ENCODE data around the gene C5orf24. TPM values are rescaled to one million over a fixed set of nuclear protein-coding genes. Genes with fewer than 3 reads are reported as not detected.

The C5orf24 gene
- total RNA-seq, 1 donor from 2014 or later: 38.3 TPM

DNA sequence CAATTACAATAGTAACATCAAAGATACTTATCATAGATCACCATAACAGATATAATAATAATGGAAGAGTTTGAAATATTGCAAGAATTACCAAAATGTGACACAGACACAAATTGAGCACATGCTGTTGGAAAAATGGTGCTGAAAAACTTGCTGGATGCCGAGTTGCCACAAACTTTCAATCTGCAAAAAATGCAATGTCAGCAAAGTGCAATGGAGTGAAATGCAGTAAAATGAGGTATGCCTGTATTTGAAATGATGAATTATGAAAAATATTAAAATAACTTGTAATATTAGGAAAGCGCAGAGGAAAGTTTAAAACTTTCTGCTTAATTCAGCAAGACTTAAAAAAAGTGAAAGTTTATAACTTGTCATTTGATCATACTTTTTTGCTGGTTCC, 47.2 kb downstream of the C5orf24 start:
- Histone ChIP-seq H3K4me1 (no peaks in the 10 kb centered on the region), H3K27ac (no peak overlapping the region), H3K27me3 (no peaks in the 10 kb centered on the region), H3K4me3 (no peak overlapping the region), H3K9me3 (no peaks in the 10 kb centered on the region), H3K36me3 (peaks cover 0 to 38% of the 10 kb centered on the region in 2 donors)
- intact Hi-C loops (cut with DNase I): no loop called here
- TF ChIP-seq POLR2AphosphoS5 (IDR thresholded peaks at IDR 0.05; ENCODE audit: insufficient read depth in 1 of 2, low read depth in 1 of 2): no peak
- no peak for TF ChIP-seq POLR2A (IDR thresholded peaks at IDR 0.05)
- TF ChIP-seq, protein P1, sequence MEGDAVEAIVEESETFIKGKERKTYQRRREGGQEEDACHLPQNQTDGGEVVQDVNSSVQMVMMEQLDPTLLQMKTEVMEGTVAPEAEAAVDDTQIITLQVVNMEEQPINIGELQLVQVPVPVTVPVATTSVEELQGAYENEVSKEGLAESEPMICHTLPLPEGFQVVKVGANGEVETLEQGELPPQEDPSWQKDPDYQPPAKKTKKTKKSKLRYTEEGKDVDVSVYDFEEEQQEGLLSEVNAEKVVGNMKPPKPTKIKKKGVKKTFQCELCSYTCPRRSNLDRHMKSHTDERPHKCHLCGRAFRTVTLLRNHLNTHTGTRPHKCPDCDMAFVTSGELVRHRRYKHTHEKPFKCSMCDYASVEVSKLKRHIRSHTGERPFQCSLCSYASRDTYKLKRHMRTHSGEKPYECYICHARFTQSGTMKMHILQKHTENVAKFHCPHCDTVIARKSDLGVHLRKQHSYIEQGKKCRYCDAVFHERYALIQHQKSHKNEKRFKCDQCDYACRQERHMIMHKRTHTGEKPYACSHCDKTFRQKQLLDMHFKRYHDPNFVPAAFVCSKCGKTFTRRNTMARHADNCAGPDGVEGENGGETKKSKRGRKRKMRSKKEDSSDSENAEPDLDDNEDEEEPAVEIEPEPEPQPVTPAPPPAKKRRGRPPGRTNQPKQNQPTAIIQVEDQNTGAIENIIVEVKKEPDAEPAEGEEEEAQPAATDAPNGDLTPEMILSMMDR (IDR thresholded peaks at IDR 0.05): no peak
- DNase-seq (ENCODE audit: extremely low spot score in 2 of 2): no peak

DNA sequence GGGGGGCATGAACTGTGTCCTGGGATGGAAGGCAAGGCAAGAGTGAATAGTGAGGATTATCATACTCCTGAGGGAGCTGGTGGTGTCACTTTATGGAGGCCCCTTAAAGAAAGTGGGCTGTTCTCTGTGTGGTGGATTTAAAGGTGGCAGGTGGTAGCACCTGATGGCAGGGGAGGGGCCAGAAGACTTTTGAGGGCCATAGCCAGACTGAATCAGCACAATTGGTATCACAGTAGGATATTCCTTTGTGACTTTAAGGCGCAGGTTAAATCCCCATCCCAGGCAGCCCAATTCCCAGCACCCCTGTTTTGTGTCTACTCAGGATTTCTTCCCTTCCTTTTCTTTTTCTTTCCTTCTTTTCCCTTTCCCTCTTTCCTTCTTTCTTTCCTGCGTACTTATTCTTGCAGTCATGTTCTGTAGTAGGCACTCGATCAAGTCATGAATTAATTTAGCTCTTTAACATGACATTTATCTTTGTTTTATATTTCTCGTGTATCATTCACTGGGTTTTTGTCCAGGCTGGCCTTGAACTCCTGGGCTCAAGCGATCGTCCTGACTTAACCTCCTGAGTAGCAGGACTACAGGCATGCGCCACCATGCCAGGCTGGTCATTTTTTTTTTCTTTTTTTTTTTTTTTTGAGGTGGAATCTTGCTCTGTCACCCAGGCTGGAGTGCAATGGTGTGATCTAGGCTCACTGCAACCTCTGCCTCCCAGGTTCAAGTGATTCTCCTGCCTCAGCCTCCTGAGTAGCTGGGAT, 48.2 kb downstream of the C5orf24 start:
- no peak for TF ChIP-seq POLR2AphosphoS5 (IDR thresholded peaks at IDR 0.05; ENCODE audit: insufficient read depth in 1 of 2, low read depth in 1 of 2)
- no peak for TF ChIP-seq POLR2A (IDR thresholded peaks at IDR 0.05)
- TF ChIP-seq, protein P1 (IDR thresholded peaks at IDR 0.05): no peak
- H3K36me3 ChIP-seq: peaks cover 0 to 31% of the 10 kb centered on the region in 2 donors
- no peaks in the 10 kb centered on the region for H3K4me1 ChIP-seq
- DNase-seq (ENCODE audit: extremely low spot score in 2 of 2): no peak
- H3K4me3 ChIP-seq: no peak overlapping the region
- no peak overlapping the region for H3K27ac ChIP-seq
- H3K27me3 ChIP-seq: no peaks in the 10 kb centered on the region
- intact Hi-C loops (cut with DNase I): no loop called here
- H3K9me3 ChIP-seq: no peaks in the 10 kb centered on the region

DNA sequence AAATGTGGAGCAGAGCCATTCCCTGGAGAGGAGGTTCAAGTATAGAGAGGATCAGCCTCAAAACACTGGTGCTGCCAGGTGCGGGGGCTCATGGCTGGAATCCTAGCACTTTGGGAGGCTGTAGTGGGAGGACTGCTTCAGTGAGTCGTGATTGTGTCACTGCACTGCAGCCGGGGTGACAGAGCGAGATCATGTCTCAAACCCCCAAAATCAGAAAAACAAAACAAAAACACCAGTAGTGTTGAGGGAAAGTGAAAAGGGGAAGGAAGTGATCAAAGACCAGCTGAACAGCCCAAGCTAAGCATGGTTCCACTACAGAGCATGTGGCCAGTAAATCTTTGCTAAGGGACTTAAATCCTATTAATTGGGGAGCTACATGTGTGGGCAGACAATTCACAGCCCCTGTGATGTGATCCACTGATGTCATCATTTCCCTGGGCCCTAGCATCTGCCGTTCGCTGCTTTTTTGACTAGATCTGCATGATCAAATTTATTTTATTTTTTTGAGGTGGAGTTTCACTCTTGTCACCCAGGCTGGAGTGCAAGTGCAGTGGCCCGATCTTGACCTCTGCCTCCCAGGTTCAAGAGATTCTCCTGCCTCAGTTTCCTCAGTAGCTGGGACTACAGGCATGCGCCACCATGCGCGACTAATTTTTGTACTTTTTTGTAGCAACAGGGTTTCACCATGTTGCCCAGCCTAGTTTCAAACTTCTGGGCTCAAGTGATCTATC, 56.5 kb downstream of the C5orf24 start:
- Histone ChIP-seq H3K4me1 (peaks cover 4% of the 10 kb centered on the region), H3K36me3 (peaks cover 0 to 24% of the 10 kb centered on the region in 2 donors), H3K27ac (no peak overlapping the region), H3K27me3 (no peaks in the 10 kb centered on the region), H3K9me3 (no peaks in the 10 kb centered on the region), H3K4me3 (no peak overlapping the region)
- DNase-seq (ENCODE audit: extremely low spot score in 2 of 2): no peak
- TF ChIP-seq POLR2AphosphoS5 (IDR thresholded peaks at IDR 0.05; ENCODE audit: insufficient read depth in 1 of 2, low read depth in 1 of 2) (no peak), POLR2A (IDR thresholded peaks at IDR 0.05) (no peak)
- TF ChIP-seq, protein P1 (IDR thresholded peaks at IDR 0.05): no peak
- intact Hi-C loops (cut with DNase I): loop anchor here (10.0 kb wide), 1 partner anchor 57 kb away; the partner anchor contains the start of gene C5orf24

DNA sequence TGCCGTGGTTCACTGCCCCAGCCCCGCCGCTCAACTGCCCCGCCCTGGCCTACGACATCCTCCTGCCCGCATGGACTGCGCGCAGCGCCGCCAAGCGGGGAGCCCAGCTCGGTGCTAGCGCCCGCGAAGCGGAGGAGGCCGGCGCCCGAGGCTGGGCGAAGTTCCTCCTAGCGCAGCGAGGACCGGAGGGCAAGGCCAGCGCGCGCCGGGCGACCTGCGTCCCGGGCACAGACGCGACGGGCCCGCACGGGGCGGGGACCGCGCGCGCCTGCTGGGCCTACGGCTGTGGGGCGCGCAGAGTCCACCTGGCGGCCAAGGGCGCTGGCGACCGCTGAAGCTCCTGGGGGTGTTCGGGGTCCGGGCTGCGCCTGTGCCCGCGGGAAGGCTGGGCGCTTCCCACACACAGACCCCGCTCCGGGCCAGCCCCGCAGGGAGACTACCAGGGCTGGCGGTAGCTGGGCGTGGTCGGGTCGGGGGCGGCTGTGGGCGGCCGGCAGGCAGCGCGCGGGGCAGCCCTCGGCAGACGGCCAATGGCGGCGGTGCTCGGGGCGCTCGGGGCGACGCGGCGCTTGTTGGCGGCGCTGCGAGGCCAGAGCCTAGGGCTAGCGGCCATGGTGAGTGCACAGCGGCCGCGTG, 59.0 kb downstream of the C5orf24 start, which contains the start of gene PCBD2:
Gene PCBD2, plus strand, starts transcription at position 522 of the 636 bp plus-strand sequence. Its CDS starts 9 bp downstream, at position 531.
- intact Hi-C loops (cut with DNase I): loop anchor here (2.0 to 10.0 kb wide), 2 partner anchors 60 to 166 kb away; partner anchors contain the start of genes C5orf24 and CAMLG
- Histone ChIP-seq H3K27me3 (no peaks in the 10 kb centered on the region), H3K4me3 (peak within 1 kb of the TSS; percentile 56 to 67), H3K4me1 (peaks cover 4% of the 10 kb centered on the region), H3K9me3 (no peaks in the 10 kb centered on the region), H3K27ac (peak within 1 kb of the TSS; percentile 97), H3K36me3 (peaks cover 0 to 11% of the 10 kb centered on the region in 2 donors)
- TF ChIP-seq POLR2A (IDR thresholded peaks at IDR 0.05) (peak in 1 of 2 donors; percentile 24), POLR2AphosphoS5 (IDR thresholded peaks at IDR 0.05; ENCODE audit: insufficient read depth in 1 of 2, low read depth in 1 of 2) (peak in 1 of 2 donors; percentile 55)
- TF ChIP-seq, protein P1 (IDR thresholded peaks at IDR 0.05): peak; percentile 34 to 96 (median 86)
- DNase-seq (ENCODE audit: extremely low spot score in 2 of 2): no peak
